ENCODE measurements around the gene NDUFA8.

The NDUFA8 gene

GRCh38 chr9:122140368-122141193 lies 19.0 kb downstream of the NDUFA8 start:
- H3K4me3 ChIP-seq (ENCODE audit: low read depth, low read length) = no peak overlapping the region
- DNase-seq (ENCODE audit: low read depth) = no peak
- TF ChIP-seq, protein P1, sequence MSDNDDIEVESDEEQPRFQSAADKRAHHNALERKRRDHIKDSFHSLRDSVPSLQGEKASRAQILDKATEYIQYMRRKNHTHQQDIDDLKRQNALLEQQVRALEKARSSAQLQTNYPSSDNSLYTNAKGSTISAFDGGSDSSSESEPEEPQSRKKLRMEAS (IDR thresholded peaks at IDR 0.05; ENCODE audit: low read depth, low read length) = no peak
- TF ChIP-seq POLR2A (IDR thresholded peaks at IDR 0.05; ENCODE audit: extremely low read depth, insufficient read length) (no peak), MYC (IDR thresholded peaks at IDR 0.05; ENCODE audit: low read depth, low read length) (no peak)
- TF ChIP-seq, protein P2, sequence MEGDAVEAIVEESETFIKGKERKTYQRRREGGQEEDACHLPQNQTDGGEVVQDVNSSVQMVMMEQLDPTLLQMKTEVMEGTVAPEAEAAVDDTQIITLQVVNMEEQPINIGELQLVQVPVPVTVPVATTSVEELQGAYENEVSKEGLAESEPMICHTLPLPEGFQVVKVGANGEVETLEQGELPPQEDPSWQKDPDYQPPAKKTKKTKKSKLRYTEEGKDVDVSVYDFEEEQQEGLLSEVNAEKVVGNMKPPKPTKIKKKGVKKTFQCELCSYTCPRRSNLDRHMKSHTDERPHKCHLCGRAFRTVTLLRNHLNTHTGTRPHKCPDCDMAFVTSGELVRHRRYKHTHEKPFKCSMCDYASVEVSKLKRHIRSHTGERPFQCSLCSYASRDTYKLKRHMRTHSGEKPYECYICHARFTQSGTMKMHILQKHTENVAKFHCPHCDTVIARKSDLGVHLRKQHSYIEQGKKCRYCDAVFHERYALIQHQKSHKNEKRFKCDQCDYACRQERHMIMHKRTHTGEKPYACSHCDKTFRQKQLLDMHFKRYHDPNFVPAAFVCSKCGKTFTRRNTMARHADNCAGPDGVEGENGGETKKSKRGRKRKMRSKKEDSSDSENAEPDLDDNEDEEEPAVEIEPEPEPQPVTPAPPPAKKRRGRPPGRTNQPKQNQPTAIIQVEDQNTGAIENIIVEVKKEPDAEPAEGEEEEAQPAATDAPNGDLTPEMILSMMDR (IDR thresholded peaks at IDR 0.05; ENCODE audit: low read depth, low read length) = no peak

GRCh38 chr9:122138560-122139268 lies 20.9 kb downstream of the NDUFA8 start:
- no peak overlapping the region for H3K4me3 ChIP-seq (ENCODE audit: low read depth, low read length)
- TF ChIP-seq, protein P2 (IDR thresholded peaks at IDR 0.05; ENCODE audit: low read depth, low read length) = no peak
- TF ChIP-seq, protein P1 (IDR thresholded peaks at IDR 0.05; ENCODE audit: low read depth, low read length) = no peak
- TF ChIP-seq MYC (IDR thresholded peaks at IDR 0.05; ENCODE audit: low read depth, low read length) (no peak), POLR2A (IDR thresholded peaks at IDR 0.05; ENCODE audit: extremely low read depth, insufficient read length) (no peak)
- DNase-seq (ENCODE audit: low read depth) = no peak

- no peak for DNase-seq (ENCODE audit: low read depth)
- TF ChIP-seq POLR2A (IDR thresholded peaks at IDR 0.05; ENCODE audit: extremely low read depth, insufficient read length) (no peak), MYC (IDR thresholded peaks at IDR 0.05; ENCODE audit: low read depth, low read length) (no peak)
- TF ChIP-seq, protein P2 (IDR thresholded peaks at IDR 0.05; ENCODE audit: low read depth, low read length) = no peak
- TF ChIP-seq, protein P1 (IDR thresholded peaks at IDR 0.05; ENCODE audit: low read depth, low read length) = no peak
- H3K4me3 ChIP-seq (ENCODE audit: low read depth, low read length) = no peak overlapping the region
Observed at GRCh38 chr9:122135529-122135859, 24.1 kb downstream of the NDUFA8 start.

DNA sequence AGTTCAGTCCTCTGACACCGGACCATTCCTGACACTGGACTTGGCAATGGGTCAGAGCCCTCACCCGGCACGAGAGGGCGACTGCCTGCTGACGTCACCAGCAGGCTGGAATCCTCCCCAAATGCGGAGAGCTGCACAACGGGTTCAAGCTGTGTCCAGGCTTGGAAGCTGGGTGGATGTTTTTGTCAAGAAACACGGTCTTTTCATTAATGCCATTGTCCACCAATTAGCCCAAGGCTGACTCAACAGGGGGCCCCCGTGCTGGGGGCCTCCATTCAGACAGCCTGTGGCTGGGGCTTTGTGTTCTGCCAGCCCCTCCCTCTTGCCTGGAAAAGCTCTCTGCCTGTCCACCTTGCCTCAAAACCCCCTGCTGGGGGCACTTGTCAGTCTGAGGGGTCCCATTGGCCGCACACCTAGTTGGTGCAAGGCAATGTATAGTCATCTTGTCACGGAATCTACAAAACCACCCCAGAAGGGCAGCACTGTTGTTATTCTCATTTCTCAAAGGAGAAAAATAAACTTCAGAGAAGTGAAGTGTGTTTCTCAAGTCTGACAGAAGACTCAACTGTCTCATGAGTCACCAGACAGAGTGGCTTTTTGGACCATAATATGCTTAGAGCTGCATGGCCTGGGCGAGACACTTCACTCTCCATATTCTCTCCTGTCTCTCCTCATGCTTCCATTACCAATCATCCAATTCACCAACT lies 24.6 kb downstream of the NDUFA8 start:
- H3K4me3 ChIP-seq (ENCODE audit: low read depth, low read length) = no peak overlapping the region
- DNase-seq (ENCODE audit: low read depth) = no peak
- TF ChIP-seq POLR2A (IDR thresholded peaks at IDR 0.05; ENCODE audit: extremely low read depth, insufficient read length) = no peak
- TF ChIP-seq MYC (IDR thresholded peaks at IDR 0.05; ENCODE audit: low read depth, low read length) = no peak
- TF ChIP-seq, protein P2 (IDR thresholded peaks at IDR 0.05; ENCODE audit: low read depth, low read length) = no peak
- TF ChIP-seq, protein P1 (IDR thresholded peaks at IDR 0.05; ENCODE audit: low read depth, low read length) = no peak

DNA sequence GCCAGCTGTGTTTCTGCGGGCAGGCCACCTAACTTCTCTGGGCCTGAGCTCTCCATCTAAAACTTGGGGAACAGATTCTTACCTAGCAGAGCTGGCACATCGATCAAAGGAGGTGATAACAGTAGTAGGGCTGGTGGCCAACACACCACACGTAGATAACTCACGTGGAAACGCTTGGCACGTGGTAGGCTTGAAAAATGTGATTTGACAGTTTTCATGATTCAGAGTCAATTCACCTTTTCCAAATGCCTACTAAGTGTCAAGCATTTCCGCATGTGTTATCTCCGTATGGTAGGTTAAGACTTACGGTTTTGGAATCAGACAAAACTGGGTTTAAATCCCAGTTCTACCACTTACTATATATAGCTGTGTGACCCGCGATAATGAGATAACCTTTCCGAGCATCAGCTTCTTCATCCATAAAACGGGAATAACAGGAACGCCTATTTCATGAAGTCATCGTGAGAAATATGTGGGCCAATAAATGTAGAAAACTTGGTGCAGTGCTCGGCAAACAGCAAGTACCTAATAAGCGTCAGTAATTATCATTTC lies 25.5 kb downstream of the NDUFA8 start:
- no peak for DNase-seq (ENCODE audit: low read depth)
- no peak overlapping the region for H3K4me3 ChIP-seq (ENCODE audit: low read depth, low read length)
- TF ChIP-seq, protein P2 (IDR thresholded peaks at IDR 0.05; ENCODE audit: low read depth, low read length) = no peak
- TF ChIP-seq, protein P1 (IDR thresholded peaks at IDR 0.05; ENCODE audit: low read depth, low read length) = no peak
- no peak for TF ChIP-seq MYC (IDR thresholded peaks at IDR 0.05; ENCODE audit: low read depth, low read length)
- no peak for TF ChIP-seq POLR2A (IDR thresholded peaks at IDR 0.05; ENCODE audit: extremely low read depth, insufficient read length)
